GM23248 (cell line): ENCODE results near the gene C14orf132.

Experiments used
- EZH2 ChIP-seq: fragments of 200-600 bp; sonication (generic); IDR thresholded peaks from 2 replicates; pipeline ENCODE4 v1.6.1; 2018; ENCODE audit warnings: antibody characterized with exemption, mild to moderate bottlenecking; ENCODE audit not compliant: insufficient read depth, poor library complexity, severe bottlenecking
- EZH2phosphoT487 ChIP-seq: fragments of 200-600 bp; sonication (generic); IDR thresholded peaks from 2 replicates; pipeline ENCODE4 v1.6.1; 2018; ENCODE audit warnings: antibody characterized with exemption, moderate library complexity, mild to moderate bottlenecking, low read depth; ENCODE audit not compliant: insufficient read depth

DNA sequence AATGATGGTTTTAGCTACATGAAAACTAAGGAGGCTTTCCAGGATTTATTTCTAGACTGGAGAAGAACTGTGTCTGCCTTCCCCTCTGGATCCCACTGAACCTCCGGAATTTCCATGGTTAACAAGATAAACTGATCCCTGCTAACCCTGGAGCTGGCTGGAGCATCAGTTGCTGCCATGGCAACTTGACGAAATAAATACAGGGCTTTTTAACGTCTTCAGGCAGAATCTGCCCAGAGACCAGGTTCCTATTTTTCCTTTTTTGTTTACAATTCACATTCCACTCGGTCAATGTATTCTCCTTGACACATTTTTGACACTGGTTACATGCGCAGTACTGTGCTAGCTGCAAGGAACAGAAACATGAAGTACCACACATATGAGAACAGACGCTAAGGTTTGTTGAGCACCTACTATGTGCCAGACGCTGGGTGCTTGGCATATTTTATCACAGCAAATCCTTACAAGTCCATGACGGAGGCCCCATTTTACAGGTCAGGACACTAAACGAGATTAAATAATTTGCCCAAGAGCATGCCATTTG, 1.7 kb downstream of the C14orf132 start:
- TF ChIP-seq EZH2 (no peak), EZH2phosphoT487 (no peak)
